Fibroblast of lung (primary cell): Measurements from ENCODE around the gene EEFSEC. TPM values are rescaled to one million over a fixed set of nuclear protein-coding genes. Genes with fewer than 3 reads are reported as not detected.

Source experiments
- DNase-seq, 2 donors: peaks; one replicate each; pipeline versions ENCODE4 v3.0.0 to v3.0.0-alpha.2; 2010; ENCODE audit warnings: low read depth in 2 of 2
- H2AFZ ChIP-seq: 2 replicates; pipeline ENCODE4 v1.5.1; 2012; ENCODE audit warnings: low read length, control low read depth, inconsistent platforms
- H3K27ac ChIP-seq: 2 replicates; pipeline ENCODE4 v1.5.1; 2011; ENCODE audit warnings: low read length, control low read depth; ENCODE audit not compliant: insufficient read depth
- H3K27me3 ChIP-seq: 2 replicates; pipeline ENCODE4 v1.5.1; 2011; ENCODE audit warnings: mild to moderate bottlenecking, low read length; ENCODE audit not compliant: control insufficient read depth, insufficient read depth
- H3K36me3 ChIP-seq: 2 replicates; pipeline ENCODE4 v1.5.1; 2011; ENCODE audit warnings: low read length; ENCODE audit not compliant: control insufficient read depth, insufficient read depth
- H3K4me1 ChIP-seq: 2 replicates; pipeline ENCODE4 v1.5.1; 2011; ENCODE audit warnings: low read length; ENCODE audit not compliant: control insufficient read depth, insufficient read depth; ENCODE audit errors: extremely low read depth
- H3K4me2 ChIP-seq: 2 replicates; pipeline ENCODE4 v1.5.1; 2011; ENCODE audit warnings: low read length, control low read depth; ENCODE audit not compliant: insufficient read depth; ENCODE audit errors: extremely low read depth
- H3K4me3 ChIP-seq, 4 experiments: fragments of 200-600 bp in 1 of 4; sonication (generic) in 1 of 4; replicated peaks in 1 of 4; 2 replicates each; pipeline ENCODE4 v1.5.1; 2011 to 2016; ENCODE audit warnings: low read length in 4 of 4, low read depth in 3 of 4, mild to moderate bottlenecking in 3 of 4, control low read depth in 2 of 4, inconsistent platforms in 1 of 4, mixed read lengths in 1 of 4; ENCODE audit not compliant: insufficient read depth in 1 of 4; ENCODE audit errors: control extremely low read depth in 1 of 4
- H3K79me2 ChIP-seq: 2 replicates; pipeline ENCODE4 v1.5.1; 2012; ENCODE audit warnings: mild to moderate bottlenecking, low read length, inconsistent platforms; ENCODE audit not compliant: control insufficient read depth, insufficient read depth
- H3K9ac ChIP-seq: 2 replicates; pipeline ENCODE4 v1.5.1; 2011; ENCODE audit warnings: mild to moderate bottlenecking, low read length, control low read depth; ENCODE audit not compliant: insufficient read depth
- H3K9me3 ChIP-seq: 2 replicates; pipeline ENCODE4 v1.5.1; 2012; ENCODE audit warnings: low read depth, low read length; ENCODE audit not compliant: control insufficient read depth, insufficient read depth
- H4K20me1 ChIP-seq: 2 replicates; pipeline ENCODE4 v1.5.1; 2011; ENCODE audit warnings: low read length; ENCODE audit not compliant: control insufficient read depth, insufficient read depth; ENCODE audit errors: extremely low read depth
- CTCF ChIP-seq, 2 donors: IDR thresholded peaks in 1 of 2; conservative IDR thresholded peaks in 1 of 2; 1 replicate in 1 of 2; 2 replicates in 1 of 2; pipeline ENCODE4 v1.5.1; 2011 to 2012; ENCODE audit warnings: low read length in 2 of 2, control low read depth in 1 of 2, inconsistent platforms in 1 of 2, low read depth in 1 of 2, mild to moderate bottlenecking in 1 of 2
- EZH2 ChIP-seq: IDR thresholded peaks from 2 replicates; pipeline ENCODE4 v1.5.1; 2012; ENCODE audit warnings: low read length, control low read depth, mild to moderate bottlenecking; ENCODE audit errors: missing control alignments
- polyA plus RNA-seq, 2 donors: library from polyadenylated mRNA; depleted of rRNA in 1 of 2; stranded (reverse) in 1 of 2; unstranded in 1 of 2; fragments of >200 nt; gene quantifications; 2 replicates each; pipeline ENCODE4 v1.2.1, GENCODE V29; 2011 to 2012; ENCODE audit warnings: missing spikeins in 1 of 2
- total RNA-seq: library from RNA; depleted of rRNA; stranded (reverse); fragments of >200 nt; gene quantifications from 2 replicates; pipeline ENCODE4 v1.2.1, GENCODE V29; 2014

The EEFSEC gene
- total and polyA plus RNA-seq, 2 donors (not counting 1 experiment from before 2014, with no cell fraction given): 2.6 to 5.0 TPM

- Histone ChIP-seq H3K4me1 (no peaks in the 10 kb centered on the region), H3K4me3 (no peak overlapping the region)
- no peak for DNase-seq
Observed at GRCh38 chr3:128254066-128254590, 100.8 kb downstream of the EEFSEC start.

GRCh38 chr3:128254967-128255366 is 101.7 kb downstream of the EEFSEC start:
- Histone ChIP-seq H3K27me3 (no peaks in the 10 kb centered on the region), H3K4me2 (no peak overlapping the region), H4K20me1 (no peaks in the 10 kb centered on the region), H3K36me3 (no peaks in the 10 kb centered on the region), H3K4me1 (no peaks in the 10 kb centered on the region), H3K79me2 (no peaks in the 10 kb centered on the region), H2AFZ (no peak overlapping the region), H3K9me3 (no peaks in the 10 kb centered on the region), H3K27ac (no peak overlapping the region), H3K4me3 (no peak overlapping the region), H3K9ac (no peak overlapping the region)
- DNase-seq: no peak
- TF ChIP-seq EZH2: no peak
- TF ChIP-seq CTCF (conservative IDR thresholded peaks at IDR 0.05 in 1 of 2, IDR thresholded peaks at IDR 0.05 in 1 of 2; ENCODE audit: low read depth in 1 of 2, low read length in 2 of 2): no peak

More at GRCh38 chr3:128254066-128254590, 100.8 kb downstream of the EEFSEC start:
- Histone ChIP-seq H3K36me3 (no peaks in the 10 kb centered on the region), H4K20me1 (no peaks in the 10 kb centered on the region), H3K27me3 (no peaks in the 10 kb centered on the region), H3K79me2 (no peaks in the 10 kb centered on the region), H3K27ac (no peak overlapping the region), H2AFZ (no peak overlapping the region), H3K9me3 (no peaks in the 10 kb centered on the region), H3K9ac (no peak overlapping the region), H3K4me2 (no peak overlapping the region)
- TF ChIP-seq CTCF (conservative IDR thresholded peaks at IDR 0.05 in 1 of 2, IDR thresholded peaks at IDR 0.05 in 1 of 2; ENCODE audit: low read depth in 1 of 2, low read length in 2 of 2) (no peak), EZH2 (no peak)

GRCh38 chr3:128256131-128256530 is 102.8 kb downstream of the EEFSEC start:
- H4K20me1 ChIP-seq: no peaks in the 10 kb centered on the region
- no peak overlapping the region for H3K4me3 ChIP-seq
- no peak overlapping the region for H3K4me2 ChIP-seq
- DNase-seq: no peak
- H3K4me1 ChIP-seq: no peaks in the 10 kb centered on the region
- H3K9me3 ChIP-seq: no peaks in the 10 kb centered on the region
- H3K9ac ChIP-seq: no peak overlapping the region
- no peak overlapping the region for H2AFZ ChIP-seq
- H3K36me3 ChIP-seq: no peaks in the 10 kb centered on the region
- no peaks in the 10 kb centered on the region for H3K27me3 ChIP-seq
- H3K79me2 ChIP-seq: no peaks in the 10 kb centered on the region
- no peak overlapping the region for H3K27ac ChIP-seq
- no peak for TF ChIP-seq CTCF (conservative IDR thresholded peaks at IDR 0.05 in 1 of 2, IDR thresholded peaks at IDR 0.05 in 1 of 2; ENCODE audit: low read depth in 1 of 2, low read length in 2 of 2)
